Upper lobe of left lung (tissue), 6 donors: ENCODE data around the gene ADGRD1. TPM values are rescaled to one million over a fixed set of nuclear protein-coding genes. Genes with fewer than 3 reads are reported as not detected.
A peak's percentile ranks its signal among the peaks of the same experiment; 100 is the strongest.

Source experiments
- ATAC-seq, 2 donors: fragments of 200-7000 bp; cut with Tn5 transposase; one replicate each; pipeline ENCODE4 v1.9.1; 2022; ENCODE audit warnings: mild to moderate bottlenecking in 2 of 2, moderate library complexity in 2 of 2; ENCODE audit not compliant: low FRiP score in 2 of 2
- DNase-seq, 2 donors: peaks; one replicate each; pipeline ENCODE4 v3.0.0-alpha.2; 2019 to 2020
- H3K27ac ChIP-seq, 4 donors: fragments of 200-600 bp; sonication (generic); one replicate each; pipeline ENCODE4 v1.5.1; 2016 to 2019
- H3K27me3 ChIP-seq, 4 donors: fragments of 200-600 bp; sonication (generic); one replicate each; pipeline ENCODE4 v1.5.1; 2017 to 2019
- H3K36me3 ChIP-seq, 4 donors: fragments of 200-600 bp; sonication (generic); one replicate each; pipeline ENCODE4 v1.5.1; 2016 to 2019
- H3K4me1 ChIP-seq, 4 donors: fragments of 200-600 bp; sonication (generic); one replicate each; pipeline ENCODE4 v1.5.1; 2018 to 2019
- H3K4me3 ChIP-seq, 4 donors: fragments of 200-600 bp; sonication (generic); one replicate each; pipeline ENCODE4 v1.5.1; 2017 to 2019; ENCODE audit warnings: mild to moderate bottlenecking in 2 of 4, moderate library complexity in 1 of 4
- H3K9me3 ChIP-seq, 4 donors: fragments of 200-600 bp; sonication (generic); one replicate each; pipeline ENCODE4 v1.5.1; 2018 to 2019
- EP300 ChIP-seq, 4 donors: sonication (generic); formaldehyde crosslinking; IDR thresholded peaks; one replicate each; pipeline ENCODE4 v1.5.1; 2017; ENCODE audit warnings: antibody characterized with exemption in 4 of 4, control low read depth in 2 of 4
- POLR2A ChIP-seq, 4 donors: fragments of 450-650 bp; IDR thresholded peaks; one replicate each; pipeline ENCODE4 v1.5.1; 2016 to 2017; ENCODE audit warnings: antibody characterized with exemption in 4 of 4, mild to moderate bottlenecking in 2 of 4
- POLR2AphosphoS5 ChIP-seq, 2 donors: sonication (generic); formaldehyde crosslinking; IDR thresholded peaks; one replicate each; pipeline ENCODE4 v1.5.1; 2017; ENCODE audit warnings: antibody characterized with exemption in 2 of 2
- WGBS, 2 donors: methylation state at CpG; one replicate each; pipeline ENCODE4 v1.1.5; 2017 to 2018; 5-methylcytosine and 5-hydroxymethylcytosine counted together
- total RNA-seq, 6 donors: library from RNA; depleted of rRNA in 4 of 6; stranded (reverse); fragments of >200 nt in 4 of 6; gene quantifications; one replicate each; pipeline versions ENCODE4 v1.1.0 to v1.2.1, GENCODE V29; 2016 to 2021
- TF ChIP-seq, protein P1 (sequence below), 6 experiments: fragments of 450-650 bp in 4 of 6; fragments of 200-600 bp in 2 of 6; sonication (generic) in 2 of 6; IDR thresholded peaks; one replicate each; pipeline ENCODE4 v1.5.1; 2016 to 2019; ENCODE audit warnings: antibody characterized with exemption in 6 of 6
- donor health status: DM: no; HTN: no; CAD: no; lungs with moderate emphysema.
- donor health status: DM: no; HTN: yes; CAD: no; lungs with severe emphysema.

Gene ADGRD1
- total RNA-seq, 6 donors from 2014 or later, result 84.2 to 124 (median 94.7) TPM

DNA sequence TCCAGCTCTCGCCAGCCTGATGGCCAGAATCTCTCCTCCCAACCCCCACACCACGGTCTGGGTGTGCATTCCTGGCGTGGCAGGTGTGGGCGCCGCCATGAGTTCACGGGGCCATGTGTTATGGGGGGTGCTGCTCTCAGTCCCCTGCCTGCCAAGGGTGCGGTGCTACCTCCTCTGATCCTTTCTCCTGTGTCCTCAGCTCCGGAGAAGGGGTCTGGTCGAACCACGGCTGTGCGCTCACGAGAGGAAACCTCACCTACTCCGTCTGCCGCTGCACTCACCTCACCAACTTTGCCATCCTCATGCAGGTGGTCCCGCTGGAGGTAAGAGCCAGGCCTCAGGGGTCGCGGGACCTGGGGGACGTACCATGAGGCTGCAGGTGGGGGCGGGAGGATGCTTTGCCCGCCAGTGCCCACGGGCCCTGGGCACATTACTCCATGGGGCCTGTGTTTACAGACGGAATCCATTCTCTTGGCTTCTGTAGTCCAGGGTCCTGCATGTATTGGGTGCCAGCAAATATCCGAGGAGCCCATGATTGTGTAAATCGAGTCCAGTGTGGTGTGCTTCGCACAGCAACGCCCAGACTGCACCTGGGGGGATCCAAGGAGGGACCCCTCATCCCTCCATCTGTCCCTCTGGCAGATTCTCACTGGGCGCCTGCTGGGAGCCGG lies 130.8 kb downstream of the ADGRD1 start:
- peak in 1 of 2 donors; percentile 17 for DNase-seq
- H3K4me3 ChIP-seq, result no peak overlapping the region
- 86 to 90% methylated on average over 15 to 28 of the region's 28 CpGs for WGBS, 2 donors

DNA sequence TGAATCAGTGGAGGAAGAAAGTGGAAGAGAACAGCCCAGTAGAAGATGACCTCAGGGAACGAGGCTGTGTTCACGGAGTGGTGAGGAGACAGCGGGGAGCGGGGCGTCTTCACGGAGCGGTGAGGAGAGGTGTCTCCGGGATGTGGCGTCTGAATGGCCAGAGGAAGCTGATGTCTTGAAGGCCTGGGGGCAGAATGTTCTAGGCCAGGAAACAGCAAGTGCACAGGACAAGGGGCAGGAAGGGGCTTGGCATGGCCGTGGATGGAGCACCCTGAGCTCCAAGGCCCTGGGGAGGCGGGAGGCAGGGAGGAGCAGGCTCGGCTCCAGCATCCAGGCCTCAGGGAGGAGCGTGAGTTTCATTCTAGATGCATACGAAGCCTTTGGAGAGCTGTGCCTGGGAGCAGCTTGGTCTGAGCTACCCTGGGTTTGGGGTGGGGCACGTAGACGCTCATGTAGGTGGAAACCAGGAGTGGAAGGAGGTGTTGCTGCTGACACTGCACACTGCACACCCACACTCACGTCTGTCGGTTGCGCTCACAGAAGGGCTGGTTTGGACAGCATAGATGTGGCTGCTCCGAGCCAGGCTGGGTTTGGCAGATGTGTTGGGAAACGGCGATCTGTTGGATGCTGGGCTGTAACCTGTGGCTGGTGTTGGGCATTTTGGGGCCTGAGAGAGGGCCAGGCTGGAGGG lies 131.6 kb downstream of the ADGRD1 start:
- ATAC-seq (no peak), DNase-seq (peak in 1 of 2 donors; percentile 20)
- Histone ChIP-seq H3K27me3 (no peaks in the 10 kb centered on the region), H3K27ac (no peak overlapping the region), H3K9me3 (no peaks in the 10 kb centered on the region), H3K4me3 (no peak overlapping the region), H3K36me3 (peaks cover 0 to 33% (median 13%) of the 10 kb centered on the region in 4 donors), H3K4me1 (no peaks in the 10 kb centered on the region)
- 76 to 85% methylated on average over 15 to 21 of the region's 22 CpGs for WGBS, 2 donors
- TF ChIP-seq, protein P1, sequence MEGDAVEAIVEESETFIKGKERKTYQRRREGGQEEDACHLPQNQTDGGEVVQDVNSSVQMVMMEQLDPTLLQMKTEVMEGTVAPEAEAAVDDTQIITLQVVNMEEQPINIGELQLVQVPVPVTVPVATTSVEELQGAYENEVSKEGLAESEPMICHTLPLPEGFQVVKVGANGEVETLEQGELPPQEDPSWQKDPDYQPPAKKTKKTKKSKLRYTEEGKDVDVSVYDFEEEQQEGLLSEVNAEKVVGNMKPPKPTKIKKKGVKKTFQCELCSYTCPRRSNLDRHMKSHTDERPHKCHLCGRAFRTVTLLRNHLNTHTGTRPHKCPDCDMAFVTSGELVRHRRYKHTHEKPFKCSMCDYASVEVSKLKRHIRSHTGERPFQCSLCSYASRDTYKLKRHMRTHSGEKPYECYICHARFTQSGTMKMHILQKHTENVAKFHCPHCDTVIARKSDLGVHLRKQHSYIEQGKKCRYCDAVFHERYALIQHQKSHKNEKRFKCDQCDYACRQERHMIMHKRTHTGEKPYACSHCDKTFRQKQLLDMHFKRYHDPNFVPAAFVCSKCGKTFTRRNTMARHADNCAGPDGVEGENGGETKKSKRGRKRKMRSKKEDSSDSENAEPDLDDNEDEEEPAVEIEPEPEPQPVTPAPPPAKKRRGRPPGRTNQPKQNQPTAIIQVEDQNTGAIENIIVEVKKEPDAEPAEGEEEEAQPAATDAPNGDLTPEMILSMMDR (IDR thresholded peaks at IDR 0.05), result no peak
- TF ChIP-seq EP300 (IDR thresholded peaks at IDR 0.05), result peak in 1 of 4 donors; percentile 64
- no peak for TF ChIP-seq POLR2A (IDR thresholded peaks at IDR 0.05)
- no peak for TF ChIP-seq POLR2AphosphoS5 (IDR thresholded peaks at IDR 0.05)

More for the DNA sequence above, 130.8 kb downstream of the ADGRD1 start:
- no peak for ATAC-seq
- Histone ChIP-seq H3K36me3 (peaks cover 0 to 33% (median 10%) of the 10 kb centered on the region in 4 donors), H3K9me3 (no peaks in the 10 kb centered on the region), H3K27me3 (no peaks in the 10 kb centered on the region), H3K27ac (no peak overlapping the region), H3K4me1 (no peaks in the 10 kb centered on the region)
- TF ChIP-seq, protein P1 (IDR thresholded peaks at IDR 0.05), result no peak
- no peak for TF ChIP-seq EP300 (IDR thresholded peaks at IDR 0.05)
- TF ChIP-seq POLR2A (IDR thresholded peaks at IDR 0.05), result no peak
- TF ChIP-seq POLR2AphosphoS5 (IDR thresholded peaks at IDR 0.05), result no peak

DNA sequence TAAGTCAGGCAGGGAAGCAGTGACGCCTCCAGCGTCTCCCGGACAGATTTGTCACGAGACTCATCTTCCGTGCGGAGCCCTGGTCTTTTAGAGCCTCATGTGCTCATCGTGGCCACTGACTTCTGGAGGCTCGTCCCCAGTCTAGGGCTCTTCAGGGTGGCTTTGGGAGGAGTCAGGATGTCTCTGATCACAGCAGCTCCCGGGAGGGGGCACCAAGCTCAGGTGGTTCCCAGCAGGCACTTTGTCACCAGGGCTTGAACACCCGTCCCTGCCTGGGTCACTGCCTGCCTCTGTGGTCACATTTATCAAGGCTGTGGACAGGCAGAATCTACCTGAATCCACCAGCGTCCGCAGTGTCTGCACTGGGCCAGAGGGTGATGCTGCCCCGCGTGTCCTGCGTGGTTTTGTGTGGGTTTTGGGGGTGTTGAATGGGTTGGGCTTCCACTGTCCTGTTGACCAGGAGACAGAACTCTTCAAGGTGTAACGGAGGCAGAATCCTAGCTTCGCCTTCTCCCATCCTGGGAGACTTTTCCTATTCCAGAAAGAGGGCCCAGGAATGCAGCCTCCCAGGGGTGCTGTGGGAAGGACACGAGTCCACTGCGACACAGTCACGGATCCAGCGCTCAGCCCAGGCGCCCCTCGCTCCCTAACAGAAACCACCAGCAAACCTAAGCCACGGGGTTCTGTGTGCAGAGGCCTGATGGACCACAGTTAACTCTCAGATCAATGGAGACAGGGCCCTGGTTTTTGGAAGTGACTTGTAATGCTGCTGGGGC lies 132.3 kb downstream of the ADGRD1 start:
- Histone ChIP-seq H3K36me3 (peaks cover 0 to 33% (median 16%) of the 10 kb centered on the region in 4 donors), H3K9me3 (no peaks in the 10 kb centered on the region), H3K4me1 (no peaks in the 10 kb centered on the region), H3K4me3 (no peak overlapping the region), H3K27me3 (no peaks in the 10 kb centered on the region), H3K27ac (no peak overlapping the region)
- ATAC-seq (no peak), DNase-seq (peak in 1 of 2 donors; percentile 12)
- WGBS, 2 donors, result 89 to 91% methylated on average over 10 to 24 of the region's 24 CpGs
- TF ChIP-seq EP300 (IDR thresholded peaks at IDR 0.05) (no peak), POLR2AphosphoS5 (IDR thresholded peaks at IDR 0.05) (no peak), POLR2A (IDR thresholded peaks at IDR 0.05) (no peak)
- TF ChIP-seq, protein P1 (IDR thresholded peaks at IDR 0.05), result no peak

DNA sequence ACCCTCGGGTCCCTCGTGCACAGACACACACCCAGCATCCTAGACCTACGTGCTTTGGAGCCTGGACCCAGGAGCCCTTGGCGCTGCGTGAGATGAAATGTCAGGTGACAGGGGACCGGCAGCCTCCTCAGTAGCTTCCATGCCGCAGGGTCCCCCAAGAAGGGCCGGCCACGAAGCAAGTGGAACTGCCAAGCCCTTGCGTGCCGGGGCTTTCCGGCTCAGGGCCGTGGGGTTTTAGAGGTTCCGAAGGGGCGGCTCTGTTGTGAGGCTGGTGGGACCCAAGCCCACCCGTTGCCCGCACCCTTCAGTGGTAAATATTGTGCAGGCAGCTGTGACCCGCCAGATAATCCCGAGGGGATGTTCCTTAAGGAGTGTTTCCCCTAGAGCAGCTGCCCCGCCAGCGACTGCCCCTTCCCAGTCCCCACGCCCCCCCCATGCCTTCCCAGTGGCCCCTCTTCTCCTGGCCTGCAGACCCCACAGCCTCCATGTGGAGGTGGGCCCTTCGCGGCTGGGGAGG lies 133.7 kb downstream of the ADGRD1 start:
- H3K9me3 ChIP-seq, result no peaks in the 10 kb centered on the region
- no peaks in the 10 kb centered on the region for H3K4me1 ChIP-seq
- H3K27me3 ChIP-seq, result no peaks in the 10 kb centered on the region
- DNase-seq (peak; percentile 15 to 62), ATAC-seq (no peak)
- peaks cover 0 to 33% (median 16%) of the 10 kb centered on the region in 4 donors for H3K36me3 ChIP-seq
- H3K27ac ChIP-seq, result no peak overlapping the region
- H3K4me3 ChIP-seq, result no peak overlapping the region
- TF ChIP-seq, protein P1 (IDR thresholded peaks at IDR 0.05), result no peak
- TF ChIP-seq EP300 (IDR thresholded peaks at IDR 0.05) (no peak), POLR2AphosphoS5 (IDR thresholded peaks at IDR 0.05) (no peak), POLR2A (IDR thresholded peaks at IDR 0.05) (no peak)
- 91 to 92% methylated on average over 16 to 22 of the region's 24 CpGs for whole genome bisulfite sequencing, 2 donors
